Keratinocyte (primary cell): ENCODE results near the gene TRAPPC11. TPM values are rescaled to one million over a fixed set of nuclear protein-coding genes. Genes with fewer than 3 reads are reported as not detected.

ENCODE experiments used
- DNase-seq: peaks from one replicate; pipeline ENCODE4 v3.0.0-alpha.2; 2011; ENCODE audit warnings: low read depth, missing footprints, low spot score
- FAIRE-seq: peaks from 2 replicates; lab custom pipeline; 2011; peaks lifted over from hg19 to GRCh38; lab: Jason Lieb, UNC
- H2AFZ ChIP-seq: 2 replicates; pipeline ENCODE4 v1.6.0; 2012; ENCODE audit warnings: low read length, control low read depth, inconsistent platforms; ENCODE audit not compliant: control insufficient read depth
- H3K27ac ChIP-seq: 2 replicates; pipeline ENCODE4 v1.5.1; 2011; ENCODE audit warnings: low read length; ENCODE audit not compliant: control insufficient read depth, insufficient read depth
- H3K27me3 ChIP-seq: 3 replicates; pipeline ENCODE4 v1.6.0; 2011; ENCODE audit warnings: low read length; ENCODE audit not compliant: control insufficient read depth, insufficient read depth; ENCODE audit errors: extremely low read depth
- H3K36me3 ChIP-seq, 2 experiments: 2 replicates in 1 of 2; 3 replicates in 1 of 2; pipeline ENCODE4 v1.5.1; 2011; ENCODE audit warnings: low read length in 2 of 2, mild to moderate bottlenecking in 1 of 2; ENCODE audit not compliant: control insufficient read depth in 2 of 2, insufficient read depth in 2 of 2; ENCODE audit errors: extremely low read depth in 1 of 2
- H3K4me1 ChIP-seq: 3 replicates; pipeline ENCODE4 v1.5.1; 2011; ENCODE audit warnings: low read length; ENCODE audit not compliant: control insufficient read depth, insufficient read depth; ENCODE audit errors: extremely low read depth
- H3K4me2 ChIP-seq: 3 replicates; pipeline ENCODE4 v1.6.0; 2011; ENCODE audit warnings: low read depth, low read length; ENCODE audit not compliant: control insufficient read depth, insufficient read depth; ENCODE audit errors: extremely low read depth
- H3K4me3 ChIP-seq, 3 experiments: fragments of 200-600 bp in 1 of 3; sonication (generic) in 1 of 3; 2 replicates in 2 of 3; 3 replicates in 1 of 3; pipeline ENCODE4 v1.5.1; 2011 to 2016; ENCODE audit warnings: low read length in 3 of 3, mild to moderate bottlenecking in 3 of 3, control low read depth in 2 of 3, inconsistent platforms in 1 of 3, low read depth in 1 of 3, mixed read lengths in 1 of 3, mixed run types in 1 of 3, moderate library complexity in 1 of 3; ENCODE audit not compliant: control insufficient read depth in 2 of 3, insufficient read depth in 2 of 3; ENCODE audit errors: extremely low read depth in 1 of 3
- H3K79me2 ChIP-seq: 2 replicates; pipeline ENCODE4 v1.6.0; 2012; ENCODE audit warnings: low read length; ENCODE audit not compliant: control insufficient read depth, insufficient read depth
- H3K9ac ChIP-seq: 3 replicates; pipeline ENCODE4 v1.6.0; 2011; ENCODE audit warnings: low read length; ENCODE audit not compliant: control insufficient read depth, insufficient read depth; ENCODE audit errors: extremely low read depth
- H3K9me1 ChIP-seq: 3 replicates; pipeline ENCODE4 v1.6.0; 2011; ENCODE audit warnings: low read length; ENCODE audit not compliant: control insufficient read depth, insufficient read depth; ENCODE audit errors: extremely low read depth
- H3K9me3 ChIP-seq: 2 replicates; pipeline ENCODE4 v1.5.1; 2012; ENCODE audit warnings: low read depth, low read length; ENCODE audit not compliant: control insufficient read depth
- H4K20me1 ChIP-seq: 3 replicates; pipeline ENCODE4 v1.6.0; 2011; ENCODE audit warnings: low read length; ENCODE audit not compliant: control insufficient read depth, insufficient read depth; ENCODE audit errors: extremely low read depth
- EZH2 ChIP-seq: IDR thresholded peaks from one replicate; pipeline ENCODE4 v1.6.1; 2012; ENCODE audit warnings: inconsistent platforms, mild to moderate bottlenecking, low read length, moderate library complexity
- dilution Hi-C: fragments of 300-500 bp; cut with MboI; formaldehyde crosslinking; loops from one replicate; pipeline ENCODE4 v1.7.0; 2020; ENCODE audit warnings: low sequenced_read_pairs; ENCODE audit not compliant: extremely low pct_ligation_motif_present
- polyA plus RNA-seq, 5 experiments: library from polyadenylated mRNA; depleted of rRNA in 3 of 5; stranded (reverse) in 3 of 5; stranded (forward) in 1 of 5; unstranded in 1 of 5; fragments of >200 nt; gene quantifications; 1 replicate in 1 of 5; 2 replicates in 3 of 5; 3 replicates in 1 of 5; pipeline versions ENCODE4 v1.2.1 to v1.2.3, GENCODE V29; 2011 to 2012; ENCODE audit warnings: missing spikeins in 2 of 5, low read depth in 1 of 5, low replicate concordance in 1 of 5
- TF ChIP-seq, protein P1 (sequence below), 3 experiments: IDR thresholded peaks in 1 of 3; conservative IDR thresholded peaks in 1 of 3; optimal IDR thresholded peaks in 1 of 3; 2 replicates in 2 of 3; 3 replicates in 1 of 3; pipeline versions ENCODE3 to v1.5.1; 2011; ENCODE audit warnings: low read length in 3 of 3, mild to moderate bottlenecking in 3 of 3, moderate library complexity in 2 of 3, control low read depth in 1 of 3, inconsistent platforms in 1 of 3; ENCODE audit not compliant: insufficient read depth in 2 of 3; ENCODE audit errors: extremely low read depth in 1 of 3

The TRAPPC11 gene
- polyA plus RNA-seq, 1 donor (not counting 4 experiments of a cell fraction or from before 2014, with no cell fraction given), result 42.5 TPM

DNA sequence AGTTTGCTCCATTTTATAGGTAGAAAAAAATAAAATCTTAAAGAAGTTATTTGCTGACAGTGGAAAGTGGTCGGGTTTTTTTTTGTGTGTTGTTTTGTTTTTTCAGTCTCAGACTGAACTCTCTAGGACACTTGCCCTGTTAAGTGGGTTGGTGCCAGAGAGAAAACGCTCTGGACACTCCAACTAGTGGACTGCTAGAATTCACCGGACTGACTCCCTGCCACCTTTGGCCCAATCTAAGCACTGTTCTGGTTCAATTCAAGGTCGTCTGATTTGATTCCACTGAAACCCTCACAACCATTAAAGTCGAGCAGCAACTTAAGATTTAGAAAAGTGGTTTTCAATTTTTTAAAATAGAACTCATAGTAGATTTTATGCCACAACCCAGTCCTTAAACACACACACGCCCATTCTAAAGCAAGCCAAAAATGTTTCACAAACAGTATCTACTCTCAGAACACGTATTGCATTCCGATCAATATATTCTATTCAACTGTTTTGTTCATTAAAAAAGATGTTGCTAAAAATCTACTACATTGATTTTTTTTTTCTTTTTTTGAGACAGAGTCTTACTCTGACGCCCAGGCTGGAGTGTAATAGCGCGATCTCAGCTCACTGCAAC lies 27.4 kb upstream of the TRAPPC11 start:
- no peaks in the 10 kb centered on the region for H3K36me3 ChIP-seq
- no peaks in the 10 kb centered on the region for H3K79me2 ChIP-seq
- DNase-seq (no peak), FAIRE-seq (no peak)
- H3K9ac ChIP-seq, result no peak overlapping the region
- H3K27me3 ChIP-seq, result no peaks in the 10 kb centered on the region
- H2AFZ ChIP-seq, result no peak overlapping the region
- H3K9me3 ChIP-seq, result no peaks in the 10 kb centered on the region
- dilution Hi-C loops, result no loop called here
- H4K20me1 ChIP-seq, result no peaks in the 10 kb centered on the region
- H3K4me2 ChIP-seq, result no peak overlapping the region
- H3K4me1 ChIP-seq, result peaks cover 3% of the 10 kb centered on the region
- H3K9me1 ChIP-seq, result no peaks in the 10 kb centered on the region
- TF ChIP-seq, protein P1, sequence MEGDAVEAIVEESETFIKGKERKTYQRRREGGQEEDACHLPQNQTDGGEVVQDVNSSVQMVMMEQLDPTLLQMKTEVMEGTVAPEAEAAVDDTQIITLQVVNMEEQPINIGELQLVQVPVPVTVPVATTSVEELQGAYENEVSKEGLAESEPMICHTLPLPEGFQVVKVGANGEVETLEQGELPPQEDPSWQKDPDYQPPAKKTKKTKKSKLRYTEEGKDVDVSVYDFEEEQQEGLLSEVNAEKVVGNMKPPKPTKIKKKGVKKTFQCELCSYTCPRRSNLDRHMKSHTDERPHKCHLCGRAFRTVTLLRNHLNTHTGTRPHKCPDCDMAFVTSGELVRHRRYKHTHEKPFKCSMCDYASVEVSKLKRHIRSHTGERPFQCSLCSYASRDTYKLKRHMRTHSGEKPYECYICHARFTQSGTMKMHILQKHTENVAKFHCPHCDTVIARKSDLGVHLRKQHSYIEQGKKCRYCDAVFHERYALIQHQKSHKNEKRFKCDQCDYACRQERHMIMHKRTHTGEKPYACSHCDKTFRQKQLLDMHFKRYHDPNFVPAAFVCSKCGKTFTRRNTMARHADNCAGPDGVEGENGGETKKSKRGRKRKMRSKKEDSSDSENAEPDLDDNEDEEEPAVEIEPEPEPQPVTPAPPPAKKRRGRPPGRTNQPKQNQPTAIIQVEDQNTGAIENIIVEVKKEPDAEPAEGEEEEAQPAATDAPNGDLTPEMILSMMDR (optimal IDR thresholded peaks at IDR 0.05 in 1 of 3, IDR thresholded peaks at IDR 0.05 in 1 of 3, conservative IDR thresholded peaks at IDR 0.05 in 1 of 3; ENCODE audit: extremely low read depth in 1 of 3, insufficient read depth in 2 of 3, low read length in 3 of 3), result no peak
- TF ChIP-seq EZH2, result no peak
- no peak overlapping the region for H3K4me3 ChIP-seq
- no peak overlapping the region for H3K27ac ChIP-seq

DNA sequence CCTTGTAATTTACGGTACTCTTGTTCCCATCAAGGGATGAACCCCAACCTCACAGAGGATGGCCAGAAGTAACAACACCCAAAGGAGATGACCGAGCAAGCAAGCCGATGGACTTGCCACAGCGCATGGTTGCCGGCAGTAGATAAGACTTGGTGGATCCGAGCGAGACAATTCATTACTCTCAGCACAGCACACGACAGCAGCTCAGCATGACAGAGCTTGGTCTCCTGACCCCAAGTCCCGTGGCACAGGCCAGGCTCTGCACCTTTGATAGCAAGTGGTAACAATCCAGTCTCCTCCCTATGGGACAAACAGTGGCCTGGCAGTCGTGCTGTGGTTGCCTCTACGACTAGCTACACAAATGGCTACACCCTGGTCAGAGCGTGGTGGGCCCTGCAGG lies 26.4 kb upstream of the TRAPPC11 start:
- H3K4me3 ChIP-seq, result no peak overlapping the region
- no peaks in the 10 kb centered on the region for H3K9me1 ChIP-seq
- H4K20me1 ChIP-seq, result no peaks in the 10 kb centered on the region
- dilution Hi-C loops, result no loop called here
- H3K36me3 ChIP-seq, result no peaks in the 10 kb centered on the region
- TF ChIP-seq, protein P1 (optimal IDR thresholded peaks at IDR 0.05 in 1 of 3, IDR thresholded peaks at IDR 0.05 in 1 of 3, conservative IDR thresholded peaks at IDR 0.05 in 1 of 3; ENCODE audit: extremely low read depth in 1 of 3, insufficient read depth in 2 of 3, low read length in 3 of 3), result no peak
- TF ChIP-seq EZH2, result no peak
- DNase-seq (no peak), FAIRE-seq (no peak)
- H2AFZ ChIP-seq, result no peak overlapping the region
- H3K9ac ChIP-seq, result no peak overlapping the region
- no peak overlapping the region for H3K27ac ChIP-seq
- H3K9me3 ChIP-seq, result no peaks in the 10 kb centered on the region
- H3K79me2 ChIP-seq, result no peaks in the 10 kb centered on the region
- no peaks in the 10 kb centered on the region for H3K27me3 ChIP-seq
- peaks cover 13% of the 10 kb centered on the region for H3K4me1 ChIP-seq
- H3K4me2 ChIP-seq, result no peak overlapping the region
